Measurements from ENCODE around the gene CACNB4.
"Not testable (repeated sequence)": the region's sequence is repeated elsewhere in the genome, so short reads cannot be mapped to it uniquely, and the experiment has no call there.

CACNB4 gene

DNA sequence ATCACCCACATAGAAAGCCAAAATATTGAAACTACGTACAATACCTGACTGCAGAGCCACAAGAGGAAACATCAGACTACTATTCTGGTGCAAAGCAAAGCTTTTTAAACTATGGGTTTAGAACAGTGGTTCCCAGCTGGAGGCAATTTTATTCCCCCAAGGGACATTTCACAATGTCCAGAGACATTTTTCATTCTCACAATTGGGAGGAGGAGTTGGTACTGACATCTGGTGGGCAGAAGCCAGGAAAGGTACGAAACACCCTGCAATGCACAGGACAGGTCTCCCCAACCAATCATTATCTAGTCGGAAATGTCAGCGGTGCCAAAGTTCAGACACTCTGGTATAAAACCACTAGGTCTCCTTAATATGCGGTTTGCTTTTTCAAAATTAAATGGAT is 182.2 kb downstream of the CACNB4 start:
- H3K4me3 ChIP-seq (ENCODE audit: low read length): no peak overlapping the region
- TF ChIP-seq, protein P1, sequence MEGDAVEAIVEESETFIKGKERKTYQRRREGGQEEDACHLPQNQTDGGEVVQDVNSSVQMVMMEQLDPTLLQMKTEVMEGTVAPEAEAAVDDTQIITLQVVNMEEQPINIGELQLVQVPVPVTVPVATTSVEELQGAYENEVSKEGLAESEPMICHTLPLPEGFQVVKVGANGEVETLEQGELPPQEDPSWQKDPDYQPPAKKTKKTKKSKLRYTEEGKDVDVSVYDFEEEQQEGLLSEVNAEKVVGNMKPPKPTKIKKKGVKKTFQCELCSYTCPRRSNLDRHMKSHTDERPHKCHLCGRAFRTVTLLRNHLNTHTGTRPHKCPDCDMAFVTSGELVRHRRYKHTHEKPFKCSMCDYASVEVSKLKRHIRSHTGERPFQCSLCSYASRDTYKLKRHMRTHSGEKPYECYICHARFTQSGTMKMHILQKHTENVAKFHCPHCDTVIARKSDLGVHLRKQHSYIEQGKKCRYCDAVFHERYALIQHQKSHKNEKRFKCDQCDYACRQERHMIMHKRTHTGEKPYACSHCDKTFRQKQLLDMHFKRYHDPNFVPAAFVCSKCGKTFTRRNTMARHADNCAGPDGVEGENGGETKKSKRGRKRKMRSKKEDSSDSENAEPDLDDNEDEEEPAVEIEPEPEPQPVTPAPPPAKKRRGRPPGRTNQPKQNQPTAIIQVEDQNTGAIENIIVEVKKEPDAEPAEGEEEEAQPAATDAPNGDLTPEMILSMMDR (conservative IDR thresholded peaks at IDR 0.05; ENCODE audit: low read depth, low read length): no peak
- DNase-seq (ENCODE audit: low read depth): no peak

DNA sequence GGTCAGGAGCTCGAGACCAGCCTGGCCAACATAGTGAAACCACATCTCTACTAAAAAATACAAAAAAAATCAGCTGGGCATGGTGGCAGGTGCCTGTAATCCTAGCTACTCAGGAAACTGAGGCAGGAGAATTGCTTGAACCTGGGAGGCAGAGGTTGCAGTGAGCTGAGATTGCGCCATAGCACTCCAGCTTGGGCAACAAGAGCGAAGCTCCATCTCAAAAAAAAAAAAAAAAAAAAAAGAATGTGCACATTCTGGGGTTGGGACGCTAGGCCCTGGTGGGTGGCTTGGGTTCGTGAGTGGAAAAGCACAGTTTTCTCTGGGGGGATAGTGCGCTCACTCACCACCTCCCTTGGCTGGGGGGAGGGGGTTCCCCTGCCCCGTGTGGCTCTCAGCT is 183.2 kb downstream of the CACNB4 start:
- DNase-seq (ENCODE audit: low read depth); H3K4me3 ChIP-seq (ENCODE audit: low read length): not testable (repeated sequence)

DNA sequence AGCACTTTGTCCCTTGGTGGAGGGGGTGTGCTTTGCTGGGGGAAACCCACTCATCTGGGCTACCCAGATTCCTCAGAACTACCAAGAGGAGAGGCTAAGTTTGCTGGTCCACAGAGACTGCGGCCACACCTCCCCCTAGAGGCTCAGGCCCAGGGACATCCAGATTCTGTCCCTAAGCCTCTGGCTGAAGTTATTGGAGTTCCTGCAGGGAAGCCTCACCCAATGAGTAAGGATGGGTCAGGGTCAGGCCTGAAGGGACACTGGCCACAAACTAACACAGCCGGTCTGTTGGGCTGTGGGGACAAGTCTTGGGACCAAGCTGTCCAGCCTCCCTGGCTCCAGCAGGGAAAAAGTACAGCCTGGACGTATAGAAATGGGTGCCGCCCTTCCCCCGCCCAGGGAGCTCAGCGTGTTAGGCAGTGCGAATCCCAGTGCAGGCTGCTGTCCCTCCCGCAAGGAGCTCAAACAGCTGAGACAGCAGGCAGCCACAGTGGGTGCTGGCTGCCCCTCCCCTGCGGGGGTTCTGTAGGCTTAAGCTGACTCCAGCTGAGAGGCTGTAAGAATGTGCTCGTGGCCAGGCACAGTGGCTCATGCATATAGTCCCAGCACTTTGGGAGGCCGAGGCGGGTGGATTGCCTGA is 183.7 kb downstream of the CACNB4 start:
- DNase-seq (ENCODE audit: low read depth): no peak
- TF ChIP-seq, protein P1 (conservative IDR thresholded peaks at IDR 0.05; ENCODE audit: low read depth, low read length): no peak
- no peak overlapping the region for H3K4me3 ChIP-seq (ENCODE audit: low read length)

DNA sequence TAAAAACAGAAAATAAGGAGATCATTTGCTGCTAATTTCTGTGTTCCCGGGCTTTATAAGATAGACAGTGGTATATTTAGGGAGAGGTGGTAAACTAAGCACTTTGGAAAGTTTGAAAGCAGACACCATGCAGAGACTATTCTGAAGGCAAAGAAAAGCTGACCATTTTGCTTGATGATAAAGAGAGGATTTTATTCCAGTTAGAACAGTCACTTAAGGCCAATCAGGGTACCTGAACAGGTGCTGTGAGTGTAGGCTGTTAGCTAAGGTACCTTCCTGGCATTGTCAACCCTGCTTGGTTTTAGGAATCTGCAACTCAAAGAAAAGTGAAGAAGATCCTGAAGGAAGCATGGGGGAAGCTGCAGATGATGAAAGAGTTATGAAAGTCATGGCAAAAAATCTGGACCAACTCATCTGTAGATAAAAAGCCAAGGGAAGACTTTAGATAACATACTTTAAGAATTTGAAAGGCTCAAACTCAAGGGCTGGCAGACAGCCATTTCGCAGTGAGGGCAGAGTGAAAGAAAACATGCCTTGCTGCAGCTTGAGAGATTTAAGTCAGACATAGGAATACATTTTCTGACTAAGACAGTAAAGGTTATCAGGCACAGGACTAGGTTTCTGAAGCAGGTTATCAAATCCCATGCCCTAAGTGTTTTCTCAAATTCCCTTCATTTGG is 190.5 kb downstream of the CACNB4 start:
- no peak for DNase-seq (ENCODE audit: low read depth)
- TF ChIP-seq, protein P1 (conservative IDR thresholded peaks at IDR 0.05; ENCODE audit: low read depth, low read length): no peak
- no peak overlapping the region for H3K4me3 ChIP-seq (ENCODE audit: low read length)

DNA sequence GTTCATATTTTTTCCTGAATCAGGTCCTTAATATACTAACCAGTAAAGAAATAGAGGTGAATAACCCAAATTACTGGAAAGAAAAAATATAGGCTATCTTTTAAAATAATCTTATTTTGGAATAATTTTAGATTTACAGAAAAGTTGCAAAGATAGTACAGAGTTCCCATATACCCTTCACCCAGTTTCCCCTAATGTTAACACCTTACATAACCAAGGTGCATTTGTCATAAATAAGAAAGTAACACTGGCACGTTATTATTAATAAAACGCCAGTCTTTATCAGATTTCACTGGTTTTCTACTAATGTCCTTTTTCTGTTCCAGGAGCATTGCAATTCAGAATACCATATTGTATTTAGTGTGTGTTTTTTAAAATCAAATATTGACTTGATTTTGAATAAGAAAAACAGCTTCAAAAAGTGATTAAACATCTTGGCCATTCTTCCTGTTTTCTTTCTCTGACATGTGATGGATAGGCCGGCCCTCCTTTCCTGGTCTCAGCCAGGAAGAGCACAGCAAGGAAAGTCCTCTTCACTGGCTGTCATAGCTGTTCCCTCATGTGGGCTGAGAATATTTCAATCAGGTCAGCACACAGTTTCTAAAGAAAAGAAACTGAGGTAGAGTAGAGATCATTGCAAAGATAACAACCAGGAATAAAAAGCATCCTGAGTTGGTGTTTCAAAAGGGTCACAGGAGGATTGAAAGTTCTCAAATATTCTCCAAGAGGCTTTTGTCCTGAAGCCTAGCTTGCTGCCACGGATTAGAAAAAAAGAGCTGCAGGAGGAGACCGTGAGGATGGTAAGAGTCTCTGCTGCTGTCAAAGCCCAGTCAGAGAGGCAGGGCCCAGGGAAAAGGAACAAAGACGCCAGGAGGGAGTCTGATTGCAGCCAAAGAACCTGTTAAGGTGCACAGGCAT is 191.3 kb downstream of the CACNB4 start:
- no peak for DNase-seq (ENCODE audit: low read depth)
- TF ChIP-seq, protein P1 (conservative IDR thresholded peaks at IDR 0.05; ENCODE audit: low read depth, low read length): no peak
- no peak overlapping the region for H3K4me3 ChIP-seq (ENCODE audit: low read length)

DNA sequence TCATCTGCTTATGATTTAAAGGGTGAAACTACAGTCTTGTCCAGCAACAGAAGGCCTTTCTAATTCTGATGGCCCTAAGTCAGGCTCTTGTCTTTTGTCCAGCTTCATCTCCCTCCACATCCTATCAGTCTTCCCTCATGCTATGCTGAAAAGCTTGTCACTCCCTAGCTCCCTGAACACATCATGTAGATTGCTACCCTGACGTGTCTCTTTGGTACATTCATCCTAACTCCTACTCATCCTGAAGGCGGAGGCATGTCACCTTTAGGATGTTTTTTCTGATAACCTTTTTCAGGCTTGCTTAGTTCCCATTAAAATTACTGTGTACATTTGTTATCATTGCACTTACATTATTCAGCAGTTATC is 192.2 kb downstream of the CACNB4 start:
- DNase-seq (ENCODE audit: low read depth): no peak
- TF ChIP-seq, protein P1 (conservative IDR thresholded peaks at IDR 0.05; ENCODE audit: low read depth, low read length): no peak

DNA sequence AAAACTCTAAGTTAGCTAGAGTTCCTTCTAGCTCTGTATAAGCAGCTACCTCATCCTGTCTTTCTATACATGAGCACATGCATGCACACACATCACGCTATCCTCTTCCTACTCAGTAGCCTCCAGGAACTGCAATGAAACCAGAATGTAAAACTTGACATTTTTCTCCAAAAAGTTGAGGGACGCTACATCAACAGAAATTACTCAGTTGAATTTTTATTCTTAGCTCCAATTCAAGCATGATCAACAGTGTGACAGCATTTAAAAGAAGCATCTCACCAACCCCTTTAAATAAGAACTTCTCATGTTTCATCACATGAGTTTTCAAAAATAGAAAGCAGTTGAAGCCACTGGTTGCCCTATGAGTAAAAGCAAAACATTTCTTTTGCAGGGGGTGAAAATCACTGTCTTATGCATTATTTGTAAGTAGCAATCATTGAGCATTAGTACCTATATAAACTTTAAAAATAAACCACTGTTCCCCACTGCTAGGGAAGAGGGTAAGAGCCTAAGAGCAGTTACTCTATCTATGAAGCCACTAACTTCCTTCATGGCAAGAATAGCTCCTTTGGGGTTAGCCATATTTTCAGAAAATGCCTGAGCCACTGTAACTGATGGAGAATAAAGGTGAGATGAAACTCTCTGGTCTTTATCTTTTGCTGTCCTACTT is 192.7 kb downstream of the CACNB4 start:
- no peak for DNase-seq (ENCODE audit: low read depth)
- no peak overlapping the region for H3K4me3 ChIP-seq (ENCODE audit: low read length)
- TF ChIP-seq, protein P1 (conservative IDR thresholded peaks at IDR 0.05; ENCODE audit: low read depth, low read length): no peak

More for the DNA sequence above, 192.2 kb downstream of the CACNB4 start:
- no peak overlapping the region for H3K4me3 ChIP-seq (ENCODE audit: low read length)

Measured in retinal pigment epithelial cell (primary cell).